ENCODE measurements around the gene C20orf141.

C20orf141 gene

DNA sequence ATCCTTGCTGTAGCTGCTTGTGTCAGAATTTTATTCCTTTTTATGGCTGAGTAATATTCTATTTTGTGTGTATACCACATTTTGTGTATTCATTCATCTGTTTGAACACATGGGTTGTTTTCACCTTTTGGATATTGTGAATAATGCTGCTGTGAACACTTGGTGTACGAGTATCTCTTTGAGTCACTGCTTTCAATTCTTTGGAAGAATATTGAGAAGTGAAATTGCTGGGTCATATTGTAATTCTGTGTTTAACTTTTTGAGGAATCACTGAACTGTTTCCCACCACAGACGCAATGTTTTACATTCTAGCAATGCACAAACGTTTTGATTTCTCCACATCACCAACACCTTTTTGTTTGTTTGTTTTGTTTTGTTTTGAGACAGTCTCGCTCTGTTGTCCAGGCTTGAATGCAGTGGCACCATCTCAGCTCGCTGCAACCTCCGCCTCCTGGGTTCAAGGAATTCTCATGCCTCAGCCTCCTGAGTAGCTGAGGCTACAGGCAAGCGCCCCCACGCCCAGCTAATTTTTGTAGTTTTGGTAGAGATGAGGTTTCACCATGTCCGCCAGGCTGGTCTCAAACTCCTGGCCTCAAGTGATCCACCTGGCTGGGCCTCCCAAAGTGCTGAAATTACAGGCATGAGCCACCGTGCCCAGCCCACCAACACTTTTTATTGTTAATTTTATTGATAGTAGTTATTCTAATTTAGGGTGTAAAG, 36.0 kb upstream of the C20orf141 start:
- no peaks in the 10 kb centered on the region for H3K9me3 ChIP-seq (ENCODE audit: control insufficient read depth, insufficient read depth, low read length)
- no peaks in the 10 kb centered on the region for H3K4me1 ChIP-seq (ENCODE audit: control insufficient read depth, low read length)
- TF ChIP-seq, protein P1, sequence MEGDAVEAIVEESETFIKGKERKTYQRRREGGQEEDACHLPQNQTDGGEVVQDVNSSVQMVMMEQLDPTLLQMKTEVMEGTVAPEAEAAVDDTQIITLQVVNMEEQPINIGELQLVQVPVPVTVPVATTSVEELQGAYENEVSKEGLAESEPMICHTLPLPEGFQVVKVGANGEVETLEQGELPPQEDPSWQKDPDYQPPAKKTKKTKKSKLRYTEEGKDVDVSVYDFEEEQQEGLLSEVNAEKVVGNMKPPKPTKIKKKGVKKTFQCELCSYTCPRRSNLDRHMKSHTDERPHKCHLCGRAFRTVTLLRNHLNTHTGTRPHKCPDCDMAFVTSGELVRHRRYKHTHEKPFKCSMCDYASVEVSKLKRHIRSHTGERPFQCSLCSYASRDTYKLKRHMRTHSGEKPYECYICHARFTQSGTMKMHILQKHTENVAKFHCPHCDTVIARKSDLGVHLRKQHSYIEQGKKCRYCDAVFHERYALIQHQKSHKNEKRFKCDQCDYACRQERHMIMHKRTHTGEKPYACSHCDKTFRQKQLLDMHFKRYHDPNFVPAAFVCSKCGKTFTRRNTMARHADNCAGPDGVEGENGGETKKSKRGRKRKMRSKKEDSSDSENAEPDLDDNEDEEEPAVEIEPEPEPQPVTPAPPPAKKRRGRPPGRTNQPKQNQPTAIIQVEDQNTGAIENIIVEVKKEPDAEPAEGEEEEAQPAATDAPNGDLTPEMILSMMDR (IDR thresholded peaks at IDR 0.05; ENCODE audit: low read depth, low read length, poor library complexity, severe bottlenecking), result no peak
- no peak for TF ChIP-seq EZH2phosphoT487 (IDR thresholded peaks at IDR 0.05; ENCODE audit: borderline replicate concordance, low read length)
- no peak overlapping the region for H3K27ac ChIP-seq (ENCODE audit: low read depth, low read length)
- H3K9me2 ChIP-seq (replicated peaks; ENCODE audit: control insufficient read depth, low read length), result no peaks in the 10 kb centered on the region
- H4K20me1 ChIP-seq (ENCODE audit: control insufficient read depth, insufficient read depth, low read depth, low read length), result no peaks in the 10 kb centered on the region
- H3F3A ChIP-seq (ENCODE audit: control insufficient read depth, insufficient read depth), result no peaks in the 10 kb centered on the region
- H3K79me2 ChIP-seq (ENCODE audit: control insufficient read depth, low read length), result no peaks in the 10 kb centered on the region
- H3K4me3 ChIP-seq (ENCODE audit: low read length), result no peak overlapping the region
- H3K4me2 ChIP-seq (ENCODE audit: low read length), result no peak overlapping the region
- no peaks in the 10 kb centered on the region for H3K36me3 ChIP-seq (ENCODE audit: control insufficient read depth, low read length)
- H3K27me3 ChIP-seq (ENCODE audit: control insufficient read depth, low read length), result peaks cover 17% of the 10 kb centered on the region

DNA sequence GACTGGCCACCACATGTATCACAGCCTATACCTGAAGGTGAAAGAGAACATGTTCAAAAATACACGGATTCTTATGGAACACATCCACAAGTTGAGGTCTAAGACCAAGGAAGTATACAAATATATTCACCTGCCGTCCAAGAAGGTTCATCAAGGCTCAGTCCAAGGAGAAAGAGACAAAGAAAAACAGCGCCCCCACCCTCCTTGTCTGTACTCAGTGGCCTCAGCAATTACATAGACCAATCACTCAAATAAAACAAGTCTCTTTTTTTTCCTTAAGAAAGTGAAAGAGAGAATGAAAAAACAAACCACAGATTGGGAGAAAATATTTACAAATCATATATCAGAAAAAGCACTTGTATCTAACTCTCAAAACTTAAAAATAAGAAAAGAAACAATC, 33.8 kb upstream of the C20orf141 start:
- Histone ChIP-seq H3K27ac (ENCODE audit: low read depth, low read length) (no peak overlapping the region), H3K9me2 (replicated peaks; ENCODE audit: control insufficient read depth, low read length) (no peaks in the 10 kb centered on the region), H3K4me2 (ENCODE audit: low read length) (no peak overlapping the region), H4K20me1 (ENCODE audit: control insufficient read depth, insufficient read depth, low read depth, low read length) (no peaks in the 10 kb centered on the region), H3K4me3 (ENCODE audit: low read length) (no peak overlapping the region), H3K79me2 (ENCODE audit: control insufficient read depth, low read length) (no peaks in the 10 kb centered on the region), H3K9me3 (ENCODE audit: control insufficient read depth, insufficient read depth, low read length) (no peaks in the 10 kb centered on the region), H3F3A (ENCODE audit: control insufficient read depth, insufficient read depth) (no peaks in the 10 kb centered on the region), H3K36me3 (ENCODE audit: control insufficient read depth, low read length) (no peaks in the 10 kb centered on the region), H3K27me3 (ENCODE audit: control insufficient read depth, low read length) (peaks cover 13% of the 10 kb centered on the region), H3K4me1 (ENCODE audit: control insufficient read depth, low read length) (no peaks in the 10 kb centered on the region)
- TF ChIP-seq EZH2phosphoT487 (IDR thresholded peaks at IDR 0.05; ENCODE audit: borderline replicate concordance, low read length), result no peak
- TF ChIP-seq, protein P1 (IDR thresholded peaks at IDR 0.05; ENCODE audit: low read depth, low read length, poor library complexity, severe bottlenecking), result no peak

DNA sequence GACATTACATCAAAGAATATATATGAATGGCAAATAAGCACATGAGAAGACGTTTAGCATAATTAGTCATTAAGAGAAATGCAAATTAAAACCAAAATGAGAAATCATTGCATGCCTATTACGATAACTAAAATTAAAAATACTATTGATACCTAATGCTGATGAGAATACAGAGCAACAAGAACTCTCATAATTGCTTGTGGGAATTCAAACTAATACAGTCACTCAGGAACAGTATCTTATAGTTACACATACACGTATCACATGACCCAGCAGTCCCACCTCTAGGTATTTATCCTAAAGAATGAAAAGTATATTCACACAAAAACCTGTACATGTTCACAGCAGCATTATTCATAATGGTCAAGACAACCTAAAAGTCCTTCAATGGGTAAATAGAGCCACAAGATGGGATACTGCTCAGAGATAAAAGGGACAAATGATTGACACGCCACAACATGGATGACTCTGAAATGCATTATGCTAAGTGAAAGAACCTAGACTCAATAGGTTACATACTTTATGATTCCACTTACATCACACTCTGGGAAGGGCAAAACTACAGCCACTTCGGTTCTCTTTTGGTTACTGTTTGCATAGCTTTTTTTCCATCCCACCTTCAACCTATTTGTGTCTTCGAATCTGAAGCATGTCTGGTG, 30.8 kb upstream of the C20orf141 start:
- H3K27me3 ChIP-seq (ENCODE audit: control insufficient read depth, low read length), result peaks cover 7% of the 10 kb centered on the region
- H3K9me3 ChIP-seq (ENCODE audit: control insufficient read depth, insufficient read depth, low read length), result no peaks in the 10 kb centered on the region
- H3F3A ChIP-seq (ENCODE audit: control insufficient read depth, insufficient read depth), result no peaks in the 10 kb centered on the region
- H3K36me3 ChIP-seq (ENCODE audit: control insufficient read depth, low read length), result no peaks in the 10 kb centered on the region
- no peak overlapping the region for H3K4me3 ChIP-seq (ENCODE audit: low read length)
- no peak overlapping the region for H3K27ac ChIP-seq (ENCODE audit: low read depth, low read length)
- H3K4me2 ChIP-seq (ENCODE audit: low read length), result no peak overlapping the region
- no peaks in the 10 kb centered on the region for H3K4me1 ChIP-seq (ENCODE audit: control insufficient read depth, low read length)
- TF ChIP-seq, protein P1 (IDR thresholded peaks at IDR 0.05; ENCODE audit: low read depth, low read length, poor library complexity, severe bottlenecking), result no peak
- no peak for TF ChIP-seq EZH2phosphoT487 (IDR thresholded peaks at IDR 0.05; ENCODE audit: borderline replicate concordance, low read length)
- H3K9me2 ChIP-seq (replicated peaks; ENCODE audit: control insufficient read depth, low read length), result no peaks in the 10 kb centered on the region
- no peaks in the 10 kb centered on the region for H3K79me2 ChIP-seq (ENCODE audit: control insufficient read depth, low read length)
- H4K20me1 ChIP-seq (ENCODE audit: control insufficient read depth, insufficient read depth, low read depth, low read length), result no peaks in the 10 kb centered on the region
